HCEC 1CT (cell line): ENCODE results near the gene OR51G2.
A peak's percentile ranks its signal among the peaks of the same experiment; 100 is the strongest.
"Not testable (repeated sequence)": the region's sequence is repeated elsewhere in the genome, so short reads cannot be mapped to it uniquely, and the experiment has no call there.

Experiments
- DNase-seq: peaks from one replicate; pipeline ENCODE4 v3.0.0-alpha.2; 2017

Gene OR51G2, protein sequence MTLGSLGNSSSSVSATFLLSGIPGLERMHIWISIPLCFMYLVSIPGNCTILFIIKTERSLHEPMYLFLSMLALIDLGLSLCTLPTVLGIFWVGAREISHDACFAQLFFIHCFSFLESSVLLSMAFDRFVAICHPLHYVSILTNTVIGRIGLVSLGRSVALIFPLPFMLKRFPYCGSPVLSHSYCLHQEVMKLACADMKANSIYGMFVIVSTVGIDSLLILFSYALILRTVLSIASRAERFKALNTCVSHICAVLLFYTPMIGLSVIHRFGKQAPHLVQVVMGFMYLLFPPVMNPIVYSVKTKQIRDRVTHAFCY

DNA sequence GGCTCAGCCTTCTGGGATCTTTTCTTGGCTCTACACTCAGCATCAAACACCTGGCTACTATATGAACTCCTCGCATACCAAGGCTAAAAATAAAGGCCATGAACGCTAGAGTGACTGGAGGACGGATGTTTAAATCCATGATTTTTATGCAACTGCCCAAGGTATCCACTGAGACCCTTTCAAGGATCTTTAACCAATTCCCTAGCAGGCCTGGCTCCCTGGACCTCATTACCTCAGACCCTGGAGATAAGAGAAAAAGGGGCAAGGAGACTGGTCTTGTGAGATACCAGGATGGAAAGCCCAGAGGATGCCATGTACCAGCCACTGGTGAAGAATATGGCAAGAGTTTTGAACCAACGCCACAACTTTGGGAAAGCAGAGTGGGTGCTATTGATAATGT, at the start of gene OR51G2:
Gene OR51G2, minus strand, starts transcription at position 101 of the 400 bp plus-strand sequence. CDS start 3,687 bp downstream, outside the sequence.
- DNase-seq = no peak

DNA sequence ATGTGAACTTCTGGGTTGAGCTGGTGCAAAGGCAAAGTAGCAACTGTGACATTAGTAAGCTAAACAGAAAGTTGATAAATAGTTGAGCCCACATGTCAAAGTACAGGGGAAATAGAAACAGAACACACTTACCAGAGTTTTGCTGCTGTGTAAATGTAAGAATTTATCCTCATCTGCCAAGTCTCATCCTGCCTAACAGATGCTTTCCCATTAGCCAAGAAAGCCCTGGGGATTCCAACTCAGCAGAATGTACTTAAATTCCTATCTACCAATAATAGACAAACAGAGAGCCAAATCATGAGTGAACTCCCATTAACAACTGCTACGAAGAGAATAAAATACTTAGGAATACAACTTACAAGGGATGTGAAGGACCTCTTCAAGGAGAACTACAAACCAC, 43.7 kb upstream of the OR51G2 start:
- no peak for DNase-seq

DNA sequence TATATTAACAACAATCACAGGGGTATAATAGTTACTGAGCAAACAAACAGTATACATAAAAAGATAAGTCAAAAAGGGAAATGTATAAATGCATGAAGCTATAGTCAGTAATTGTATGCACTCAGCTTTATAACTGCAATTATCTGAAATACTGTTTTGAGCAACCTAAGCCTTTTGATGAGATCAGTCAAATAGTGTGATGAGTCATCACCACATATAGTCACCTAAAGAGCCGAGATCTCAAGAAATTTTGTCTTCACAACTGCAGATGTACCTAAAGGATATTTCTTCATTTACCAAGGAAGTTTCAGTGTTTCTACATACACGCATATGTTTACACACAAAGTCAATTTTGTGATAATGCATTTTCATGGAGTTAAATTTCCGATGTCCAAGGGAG, 41.7 kb upstream of the OR51G2 start:
- no peak for DNase-seq

DNA sequence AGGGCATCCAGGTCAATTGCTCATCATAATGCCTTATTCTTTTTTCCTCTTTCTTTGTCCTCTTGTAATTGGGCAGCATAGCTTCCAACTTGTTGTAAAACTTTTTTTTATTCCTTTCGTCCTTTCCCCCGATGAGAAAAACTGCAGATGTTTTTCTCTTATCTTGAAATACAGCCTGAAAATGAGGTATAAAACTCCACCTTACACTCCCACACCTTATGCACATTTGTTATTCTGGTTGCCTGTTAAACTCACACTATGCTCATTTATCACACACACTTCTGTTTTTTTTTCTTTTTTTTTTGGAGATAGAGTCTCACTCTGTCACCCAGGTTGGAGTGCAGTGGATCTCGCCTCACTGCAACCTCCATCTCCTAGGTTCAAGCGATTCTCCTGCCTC, 38.2 kb upstream of the OR51G2 start:
- no peak for DNase-seq

DNA sequence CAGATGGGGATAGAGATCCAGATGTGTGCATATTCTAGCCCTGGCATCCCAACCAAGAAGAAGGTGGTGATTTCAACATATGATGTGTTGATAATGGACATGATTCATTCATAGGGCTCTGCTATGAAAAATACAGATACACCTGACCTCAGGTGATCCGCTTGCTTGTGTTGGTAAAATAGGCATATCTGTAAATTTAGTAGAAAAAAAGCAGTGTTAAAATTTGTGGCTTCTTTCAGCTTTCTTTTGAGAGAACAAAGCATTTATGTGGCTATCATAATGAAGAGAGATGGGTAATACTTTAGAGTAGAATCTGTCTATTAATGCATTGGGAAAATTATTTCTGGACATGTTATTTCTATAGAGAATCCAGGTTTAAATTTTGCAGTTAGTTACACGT, 36.5 kb upstream of the OR51G2 start, which contains the start of gene OR51A2:
Gene OR51A2, minus strand, starts transcription at position 101 of the 400 bp plus-strand sequence. Its CDS starts 0 bp downstream, at position 101.
- not testable (repeated sequence) for DNase-seq

DNA sequence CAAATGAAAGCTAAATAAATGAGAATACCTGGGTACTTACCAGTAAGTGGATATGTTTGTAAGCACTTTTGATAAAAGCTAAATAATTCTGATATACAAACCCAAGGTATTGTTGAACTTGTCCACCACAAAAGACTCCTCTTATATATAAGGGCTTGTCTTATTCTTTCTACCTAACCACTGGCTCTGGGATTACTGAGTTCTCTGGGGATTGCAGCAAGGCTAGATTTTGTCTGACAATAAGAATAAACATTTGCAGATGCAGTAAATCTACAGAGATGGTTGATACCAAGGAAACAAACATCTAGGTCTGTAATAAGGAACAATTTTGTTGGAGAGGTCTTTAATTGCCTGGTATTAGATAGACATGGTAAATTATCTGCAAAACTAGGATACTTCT, 28.4 kb upstream of the OR51G2 start, which contains the start of gene OR51A4:
Gene OR51A4, minus strand, starts transcription at position 101 of the 400 bp plus-strand sequence. CDS start 505 bp downstream, outside the sequence.
- no peak for DNase-seq

DNA sequence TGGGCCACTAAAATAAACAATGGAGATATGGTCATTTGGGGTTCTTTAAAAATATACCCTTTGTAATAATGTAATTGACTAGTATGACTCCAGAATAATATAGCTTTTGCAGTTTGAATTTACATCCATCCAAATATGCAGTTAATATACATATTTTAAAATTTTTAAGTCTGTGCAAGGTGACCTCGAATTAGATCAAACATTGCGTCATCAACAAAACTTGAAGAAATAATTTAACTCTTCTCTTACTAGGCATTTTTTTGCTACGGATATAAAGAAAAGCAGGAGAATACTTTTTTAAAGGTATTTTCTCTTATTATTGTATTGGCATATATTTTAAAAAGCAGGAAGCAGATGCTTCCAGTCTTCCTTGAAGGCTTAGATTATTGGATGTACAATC, 17.6 kb upstream of the OR51G2 start:
- DNase-seq = no peak

DNA sequence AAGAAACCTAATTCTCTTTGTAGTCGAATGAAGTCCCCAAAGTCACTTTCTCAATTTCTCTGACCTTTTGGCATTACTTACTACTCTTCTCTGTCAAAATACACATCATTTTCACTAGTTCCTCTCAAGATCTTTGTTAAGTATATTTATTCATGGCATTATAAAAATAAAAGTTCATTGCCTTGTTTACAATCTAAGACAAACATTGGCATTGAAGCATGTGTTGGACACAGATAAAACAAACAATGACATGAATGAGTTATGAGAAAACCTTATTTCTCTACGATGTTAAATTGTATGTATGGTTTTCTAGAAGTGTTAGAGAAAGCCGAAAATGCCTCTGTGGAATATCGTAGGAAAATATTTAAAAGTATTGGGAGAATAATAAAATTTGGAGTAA, 13.6 kb upstream of the OR51G2 start:
- no peak for DNase-seq

DNA sequence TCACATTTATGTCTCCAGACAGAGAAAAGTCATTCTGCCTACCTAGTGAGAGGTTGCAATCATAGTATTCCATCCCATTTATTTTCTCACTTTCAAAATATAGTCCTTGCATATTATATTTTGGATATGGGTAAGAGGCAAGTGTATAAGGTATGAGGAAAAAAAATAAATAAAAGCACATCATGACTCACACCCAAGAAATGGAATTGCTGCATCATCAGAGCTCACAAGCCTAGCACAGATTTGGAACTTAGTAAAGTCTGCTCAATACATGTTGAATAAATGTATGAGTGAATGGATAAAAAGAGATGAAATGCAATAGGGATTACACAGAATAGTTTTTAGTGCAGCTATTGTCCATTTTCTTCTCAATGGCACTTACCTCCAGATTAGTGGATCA, 7.5 kb upstream of the OR51G2 start:
- peak; percentile 2 for DNase-seq

DNA sequence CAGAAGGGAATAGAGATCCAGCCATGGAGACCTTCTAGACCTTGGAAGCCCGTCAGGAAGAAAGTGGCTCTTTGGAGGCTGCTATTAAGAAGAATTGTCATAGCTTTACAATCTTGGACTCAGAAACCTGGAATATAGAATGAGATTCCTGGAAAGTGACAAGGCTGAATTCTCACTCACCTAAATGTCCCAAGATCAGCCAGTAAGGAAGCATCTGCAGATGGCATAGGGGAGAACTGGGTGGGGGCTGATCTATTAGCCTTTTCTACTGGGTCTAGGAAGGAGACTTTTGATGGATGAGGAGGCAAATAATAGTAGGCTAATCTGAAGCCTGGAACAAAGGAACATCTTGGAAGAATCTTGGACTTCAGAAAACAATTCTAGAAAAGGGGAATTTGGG, 5.1 kb upstream of the OR51G2 start, which contains the start of gene OR51G1:
Gene OR51G1, minus strand, starts transcription at position 101 of the 400 bp plus-strand sequence. Its CDS starts 0 bp downstream, at position 101.
- no peak for DNase-seq

DNA sequence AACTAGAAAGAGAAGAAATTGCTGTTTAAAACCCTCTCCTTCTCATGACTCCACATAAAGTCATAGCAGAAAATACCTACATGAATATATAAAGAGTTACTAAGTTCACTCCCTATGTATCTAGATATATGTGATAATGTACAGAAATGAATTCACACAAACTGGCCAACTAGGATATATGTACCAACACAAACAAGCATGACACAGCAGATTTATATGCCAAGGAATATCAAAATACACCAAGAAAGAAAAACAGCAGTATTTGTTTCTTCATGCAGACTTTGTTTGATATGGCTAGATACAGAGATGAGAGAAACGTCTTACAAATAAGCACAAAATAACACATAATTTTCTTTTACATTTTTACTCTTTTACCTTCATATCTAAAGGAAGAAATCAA, 3.2 kb upstream of the OR51G2 start:
- DNase-seq = no peak

DNA sequence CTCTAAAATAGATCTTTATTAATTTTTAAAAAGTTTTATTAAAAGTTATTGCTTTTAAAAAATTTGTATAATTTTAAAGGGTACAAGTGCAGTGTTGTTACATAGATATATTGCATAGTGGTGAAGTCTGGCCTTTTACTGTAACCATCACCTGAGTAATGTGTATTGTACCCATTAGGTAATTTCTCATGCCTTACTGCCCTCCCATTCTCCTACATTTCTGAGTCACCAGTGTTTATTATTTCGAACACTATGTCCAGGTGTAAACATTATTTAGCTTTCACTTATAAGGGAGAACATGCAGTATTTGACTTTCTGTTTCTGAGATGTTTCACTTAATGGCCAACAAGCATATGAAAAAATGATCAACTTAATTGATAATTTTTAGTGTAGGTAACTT, 2.6 kb upstream of the OR51G2 start:
- DNase-seq = no peak

DNA sequence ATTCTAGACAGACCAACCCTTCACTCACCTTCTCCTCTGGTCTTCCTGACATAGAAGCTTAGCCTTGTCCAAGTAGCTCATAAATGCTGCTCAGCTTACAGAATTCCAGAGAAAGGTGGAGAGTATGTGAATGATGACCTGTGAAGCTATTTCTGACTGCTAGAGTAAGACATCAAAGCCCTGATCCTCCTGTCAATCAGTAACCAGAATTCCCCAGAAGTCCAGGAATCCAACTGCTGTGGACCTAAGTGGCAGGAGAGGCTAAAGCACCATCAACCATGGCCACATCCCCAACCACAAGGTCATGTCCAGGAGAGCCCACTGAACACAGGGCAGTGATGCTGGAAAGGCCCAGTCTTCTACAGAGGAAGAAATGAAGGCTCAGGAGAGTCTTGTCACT, 2.6 kb downstream of the OR51G2 start:
- no peak for DNase-seq

DNA sequence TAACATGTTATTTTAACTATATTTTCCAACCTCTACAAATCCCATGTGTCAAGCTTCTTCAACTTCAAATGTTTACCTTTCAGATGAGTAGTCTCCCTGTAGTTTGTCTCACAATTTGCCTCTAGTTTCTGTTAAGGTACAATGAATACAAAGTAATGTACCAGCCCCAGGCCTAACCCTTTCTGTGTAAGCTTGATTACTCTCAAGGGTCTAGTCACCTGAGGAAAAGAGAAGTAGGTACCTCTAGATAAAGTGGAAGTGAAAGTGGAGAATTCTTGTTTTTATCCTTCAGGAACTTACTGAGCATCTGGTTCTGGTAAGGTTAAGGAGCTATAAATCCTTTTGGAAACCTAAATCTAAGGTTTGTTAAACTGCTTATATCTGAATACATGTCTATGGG, 15.7 kb downstream of the OR51G2 start, which contains the start of gene OR51A7:
Gene OR51A7, plus strand, starts transcription at position 300 of the 400 bp plus-strand sequence. CDS start 3,587 bp downstream, outside the sequence.
- no peak for DNase-seq

DNA sequence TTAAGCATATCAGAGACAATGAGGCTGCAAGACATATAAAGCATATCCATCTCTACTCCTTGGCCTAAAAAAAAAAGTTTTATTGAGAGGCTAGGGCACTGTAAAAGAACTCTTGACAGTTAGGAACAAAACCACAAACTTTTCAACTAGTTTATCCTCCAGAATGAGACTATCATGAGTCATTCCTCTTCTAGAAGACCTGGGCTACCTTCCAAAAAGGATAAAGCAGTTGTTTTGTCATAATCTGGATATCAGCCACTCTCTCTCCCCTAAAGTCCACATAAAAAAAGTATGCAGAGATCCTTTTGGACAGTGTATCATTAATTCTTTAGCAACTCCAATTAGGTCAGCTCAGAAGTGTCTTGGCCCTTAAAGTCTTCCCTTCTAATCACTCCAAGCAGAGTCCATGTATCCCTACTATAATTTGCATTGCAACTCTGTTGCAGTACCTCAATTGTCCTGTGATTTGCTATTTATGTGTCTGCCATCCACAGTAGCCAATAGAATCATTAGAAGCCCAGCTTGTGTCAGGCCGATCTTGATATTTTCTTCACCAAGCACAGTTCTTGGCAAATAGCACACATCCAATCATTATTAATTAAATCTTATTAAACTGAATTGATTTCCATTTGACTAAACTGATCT, 27.0 kb downstream of the OR51G2 start:
- DNase-seq = peak; percentile 92

DNA sequence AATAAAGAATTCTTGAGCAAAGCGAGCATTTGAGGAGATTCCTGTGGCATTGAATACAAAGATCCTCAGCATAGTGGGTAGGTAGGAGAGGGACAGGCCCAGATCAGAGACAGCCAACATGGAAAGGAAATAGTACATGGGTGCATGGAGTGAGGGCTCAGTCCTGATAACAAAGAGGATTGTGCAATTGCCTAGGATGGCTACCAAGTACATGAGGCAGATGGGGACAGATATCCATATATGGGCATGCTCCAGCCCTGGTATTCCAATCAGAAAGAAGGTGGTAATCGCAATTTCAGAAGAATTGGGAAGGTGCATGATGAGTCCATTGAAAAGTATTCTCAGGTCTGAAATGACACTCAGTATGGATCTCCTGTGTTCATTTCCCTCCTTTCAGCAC, 28.9 kb downstream of the OR51G2 start:
- DNase-seq = peak; percentile 6

DNA sequence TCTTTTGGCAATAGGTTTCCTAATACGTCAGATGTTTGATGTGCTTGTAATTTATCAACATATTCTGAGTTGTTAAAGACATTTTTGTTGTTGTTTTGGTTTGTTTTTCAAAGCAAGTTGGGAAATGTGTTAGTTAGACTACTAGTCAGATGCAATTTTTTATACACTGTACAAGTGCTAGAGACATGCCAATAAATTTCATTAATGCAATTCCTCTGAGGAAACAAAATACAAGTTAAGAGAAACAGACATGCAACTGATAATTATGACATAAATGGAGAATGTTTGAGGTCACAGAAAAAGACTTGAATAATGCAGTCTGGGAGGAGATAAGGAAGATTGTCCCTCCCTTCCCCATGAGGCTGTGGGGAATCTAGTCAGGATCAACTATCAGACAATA, 31.6 kb downstream of the OR51G2 start:
- DNase-seq = no peak

DNA sequence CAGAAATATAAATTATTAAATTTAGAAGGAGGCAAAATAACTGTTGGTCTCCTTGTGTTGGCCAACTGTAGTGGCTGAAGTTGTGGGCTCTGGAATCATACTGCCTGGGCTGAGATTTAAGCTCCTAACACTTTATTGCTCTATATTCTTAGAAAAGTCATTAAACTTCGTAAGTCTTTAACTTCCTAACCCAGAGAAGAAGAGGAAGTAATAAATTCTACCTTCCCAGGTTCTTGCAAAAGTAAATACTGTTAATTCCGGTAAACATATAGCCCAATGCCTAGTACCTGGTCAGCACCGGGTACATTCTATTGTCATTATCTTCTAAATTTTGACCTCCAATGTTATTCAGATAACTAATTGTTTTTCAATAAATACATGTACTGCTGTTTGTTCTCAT, 33.0 kb downstream of the OR51G2 start:
- no peak for DNase-seq

DNA sequence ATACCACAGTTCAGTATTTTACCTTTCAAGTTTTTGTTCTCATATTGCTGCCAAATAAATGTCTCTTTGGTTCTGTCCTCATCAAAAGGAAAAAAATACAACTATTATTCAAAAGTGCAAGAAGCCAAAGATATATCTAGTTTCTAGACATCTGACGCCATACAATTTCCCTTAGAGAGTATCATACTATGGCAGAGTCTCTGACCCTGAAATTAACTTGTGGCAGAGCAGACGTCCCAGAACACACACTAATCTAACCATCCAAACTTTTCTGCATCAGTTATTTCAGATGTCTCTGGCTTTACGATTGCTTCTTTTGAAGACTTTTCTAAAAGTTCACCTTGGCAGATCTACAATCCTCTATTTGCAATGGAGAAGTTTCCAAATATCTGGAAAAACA, 34.8 kb downstream of the OR51G2 start:
- DNase-seq = no peak

DNA sequence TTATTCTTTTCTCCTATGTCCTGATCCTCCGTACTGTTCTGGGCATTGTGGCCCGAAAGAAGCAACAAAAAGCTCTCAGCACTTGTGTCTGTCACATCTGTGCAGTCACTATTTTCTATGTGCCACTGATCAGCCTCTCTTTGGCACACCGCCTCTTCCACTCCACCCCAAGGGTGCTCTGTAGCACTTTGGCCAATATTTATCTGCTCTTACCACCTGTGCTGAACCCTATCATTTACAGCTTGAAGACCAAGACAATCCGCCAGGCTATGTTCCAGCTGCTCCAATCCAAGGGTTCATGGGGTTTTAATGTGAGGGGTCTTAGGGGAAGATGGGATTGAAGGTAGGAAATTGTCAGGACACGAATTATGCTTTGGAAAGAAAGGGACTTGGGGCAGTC, 36.6 kb downstream of the OR51G2 start:
- DNase-seq = no peak

DNA sequence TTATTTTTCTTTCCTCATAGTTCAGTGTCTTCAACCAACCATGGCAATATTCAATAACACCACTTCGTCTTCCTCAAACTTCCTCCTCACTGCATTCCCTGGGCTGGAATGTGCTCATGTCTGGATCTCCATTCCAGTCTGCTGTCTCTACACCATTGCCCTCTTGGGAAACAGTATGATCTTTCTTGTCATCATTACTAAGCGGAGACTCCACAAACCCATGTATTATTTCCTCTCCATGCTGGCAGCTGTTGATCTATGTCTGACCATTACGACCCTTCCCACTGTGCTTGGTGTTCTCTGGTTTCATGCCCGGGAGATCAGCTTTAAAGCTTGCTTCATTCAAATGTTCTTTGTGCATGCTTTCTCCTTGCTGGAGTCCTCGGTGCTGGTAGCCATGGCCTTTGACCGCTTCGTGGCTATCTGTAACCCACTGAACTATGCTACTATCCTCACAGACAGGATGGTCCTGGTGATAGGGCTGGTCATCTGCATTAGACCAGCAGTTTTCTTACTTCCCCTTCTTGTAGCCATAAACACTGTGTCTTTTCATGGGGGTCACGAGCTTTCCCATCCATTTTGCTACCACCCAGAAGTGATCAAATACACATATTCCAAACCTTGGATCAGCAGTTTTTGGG, 37.2 kb downstream of the OR51G2 start, which contains the start of gene OR51T1:
Gene OR51T1, plus strand, starts transcription at position 41 of the 641 bp plus-strand sequence. Its CDS starts 0 bp downstream, at position 41.
- DNase-seq = no peak

DNA sequence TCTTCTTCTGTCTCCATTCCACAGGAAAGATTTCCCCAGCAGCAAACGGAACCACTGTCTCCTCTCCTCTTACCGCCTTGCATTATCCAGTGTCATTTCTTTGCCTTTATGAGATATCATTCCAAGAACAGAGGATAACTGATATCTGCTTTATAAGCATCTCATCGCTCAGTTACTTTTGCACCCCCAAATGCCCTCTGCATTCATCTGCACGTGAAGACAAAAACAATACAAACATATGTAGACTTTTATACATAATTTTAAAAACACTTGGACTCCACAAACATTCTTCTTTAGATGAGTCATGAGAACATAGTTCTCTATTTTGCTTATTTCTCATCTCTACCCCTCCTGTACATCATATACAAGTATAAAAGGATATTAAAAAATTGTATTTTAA, 38.0 kb downstream of the OR51G2 start:
- DNase-seq = no peak

DNA sequence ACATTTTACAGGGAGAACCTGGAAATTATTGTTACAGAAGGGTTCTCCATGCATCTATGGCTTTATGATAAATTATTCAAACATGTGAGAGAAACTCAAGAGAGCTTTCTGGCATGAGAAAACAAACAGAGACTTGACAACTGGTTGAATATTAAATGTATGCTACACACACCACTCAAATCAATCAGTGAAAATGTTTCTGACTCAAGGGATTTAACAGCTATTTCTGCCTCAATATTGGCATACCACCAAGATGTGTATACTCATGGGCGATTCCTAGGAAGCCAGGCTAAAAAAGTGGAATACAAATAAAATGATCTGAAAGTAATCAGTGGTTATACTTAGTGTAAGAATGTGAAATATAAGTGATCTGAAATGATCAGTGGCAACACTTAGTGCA, 53.3 kb downstream of the OR51G2 start:
- DNase-seq = no peak

DNA sequence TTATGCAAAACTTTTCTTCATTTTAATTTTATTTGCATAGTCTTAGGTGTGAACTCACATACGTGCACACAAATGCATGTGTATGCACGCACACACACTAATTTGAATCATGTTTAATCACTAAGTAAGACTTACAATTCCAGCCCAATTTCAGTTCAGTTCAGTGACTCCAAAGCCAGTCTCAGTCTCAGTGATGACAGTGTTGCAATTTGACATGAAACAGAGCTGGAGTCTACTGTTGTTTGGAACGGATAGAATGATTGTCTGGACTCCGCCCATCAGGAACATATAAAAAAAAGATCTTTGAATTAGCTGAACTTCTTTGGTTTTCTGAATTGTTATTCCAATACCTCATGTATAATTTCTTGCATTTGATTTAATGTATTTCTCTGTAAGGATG, 55.3 kb downstream of the OR51G2 start:
- DNase-seq = no peak
